Right lobe of liver (tissue), 4 donors: Measurements from ENCODE around the gene GPR4.

Experiments
- POLR2A ChIP-seq: fragments of 450-650 bp; IDR thresholded peaks from one replicate; pipeline ENCODE4 v1.6.1; 2017; ENCODE audit warnings: antibody characterized with exemption, mild to moderate bottlenecking
- TF ChIP-seq, protein P1 (sequence below), 4 donors: fragments of 200-600 bp in 3 of 4; fragments of 450-650 bp in 1 of 4; IDR thresholded peaks; one replicate each; pipeline versions ENCODE4 v1.5.1 to v1.8.0; 2016 to 2022; ENCODE audit warnings: antibody characterized with exemption in 4 of 4, mild to moderate bottlenecking in 2 of 4
- donor health status: DM: no; HTN: no; CAD: no.
- donor health status: DM: no; HTN: no; CAD: no.
- donor health status: DM: no; HTN: yes; CAD: no.

DNA sequence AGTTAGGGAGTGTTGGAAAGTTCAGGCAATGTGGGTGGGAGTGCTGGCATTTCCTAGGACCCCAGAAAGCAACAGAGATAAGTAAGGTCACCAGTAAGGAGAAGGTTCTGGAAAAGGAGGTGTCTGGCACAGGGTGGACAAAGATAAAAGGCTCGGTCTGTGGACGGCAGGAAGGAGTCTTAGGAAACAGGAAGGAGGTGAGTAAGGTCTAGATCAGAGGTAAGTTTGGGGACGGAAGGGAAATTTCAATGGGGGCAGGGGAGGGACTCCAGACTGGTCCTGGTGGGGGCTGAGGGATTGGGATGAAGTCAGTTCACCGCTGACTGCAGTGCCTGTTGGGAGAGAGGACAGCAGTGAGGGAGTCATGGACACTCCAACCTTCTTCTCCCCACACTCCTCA is 9.6 kb downstream of the GPR4 start:
- TF ChIP-seq, protein P1, sequence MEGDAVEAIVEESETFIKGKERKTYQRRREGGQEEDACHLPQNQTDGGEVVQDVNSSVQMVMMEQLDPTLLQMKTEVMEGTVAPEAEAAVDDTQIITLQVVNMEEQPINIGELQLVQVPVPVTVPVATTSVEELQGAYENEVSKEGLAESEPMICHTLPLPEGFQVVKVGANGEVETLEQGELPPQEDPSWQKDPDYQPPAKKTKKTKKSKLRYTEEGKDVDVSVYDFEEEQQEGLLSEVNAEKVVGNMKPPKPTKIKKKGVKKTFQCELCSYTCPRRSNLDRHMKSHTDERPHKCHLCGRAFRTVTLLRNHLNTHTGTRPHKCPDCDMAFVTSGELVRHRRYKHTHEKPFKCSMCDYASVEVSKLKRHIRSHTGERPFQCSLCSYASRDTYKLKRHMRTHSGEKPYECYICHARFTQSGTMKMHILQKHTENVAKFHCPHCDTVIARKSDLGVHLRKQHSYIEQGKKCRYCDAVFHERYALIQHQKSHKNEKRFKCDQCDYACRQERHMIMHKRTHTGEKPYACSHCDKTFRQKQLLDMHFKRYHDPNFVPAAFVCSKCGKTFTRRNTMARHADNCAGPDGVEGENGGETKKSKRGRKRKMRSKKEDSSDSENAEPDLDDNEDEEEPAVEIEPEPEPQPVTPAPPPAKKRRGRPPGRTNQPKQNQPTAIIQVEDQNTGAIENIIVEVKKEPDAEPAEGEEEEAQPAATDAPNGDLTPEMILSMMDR (IDR thresholded peaks at IDR 0.05), result no peak
- TF ChIP-seq POLR2A, result no peak
